CD14-positive monocyte (primary cell): Measurements from ENCODE around the gene RIMS1. TPM values are rescaled to one million over a fixed set of nuclear protein-coding genes. Genes with fewer than 3 reads are reported as not detected.

Source experiments
- DNase-seq, 3 donors: peaks; one replicate each; pipeline ENCODE4 v3.0.0-alpha.2; 2011 to 2022
- H2AFZ ChIP-seq: 2 replicates; pipeline ENCODE4 v1.6.0; 2012; ENCODE audit warnings: mild to moderate bottlenecking, low read depth, low read length, inconsistent platforms; ENCODE audit not compliant: insufficient read depth, poor library complexity, severe bottlenecking
- H3K27ac ChIP-seq, 2 donors: 1 replicate in 1 of 2; 2 replicates in 1 of 2; pipeline ENCODE4 v1.5.1; 2012 to 2013; ENCODE audit warnings: low read length in 2 of 2, control low read depth in 1 of 2, inconsistent platforms in 1 of 2, low read depth in 1 of 2, mild to moderate bottlenecking in 1 of 2
- H3K27me3 ChIP-seq, 2 donors: one replicate each; pipeline versions ENCODE4 v1.6.0 to v1.6.1; 2011 to 2013; ENCODE audit warnings: low read length in 2 of 2; ENCODE audit not compliant: control insufficient read depth in 2 of 2, insufficient read depth in 2 of 2
- H3K36me3 ChIP-seq, 2 donors: replicated peaks in 1 of 2; 1 replicate in 1 of 2; 2 replicates in 1 of 2; pipeline versions ENCODE4 v1.5.1 to v1.6.1; 2012 to 2013; ENCODE audit warnings: low read length in 2 of 2, control low read depth in 1 of 2, inconsistent platforms in 1 of 2, mild to moderate bottlenecking in 1 of 2; ENCODE audit not compliant: insufficient read depth in 2 of 2, control insufficient read depth in 1 of 2
- H3K4me1 ChIP-seq, 2 donors: 1 replicate in 1 of 2; 2 replicates in 1 of 2; pipeline versions ENCODE4 v1.5.1 to v1.6.1; 2012 to 2013; ENCODE audit warnings: low read length in 2 of 2, control low read depth in 1 of 2, inconsistent platforms in 1 of 2, mild to moderate bottlenecking in 1 of 2, moderate library complexity in 1 of 2; ENCODE audit not compliant: insufficient read depth in 2 of 2, control insufficient read depth in 1 of 2
- H3K4me2 ChIP-seq: replicated peaks from 2 replicates; pipeline ENCODE3; 2012; ENCODE audit warnings: low read length, moderate library complexity, mild to moderate bottlenecking; ENCODE audit not compliant: poor library complexity, severe bottlenecking; ENCODE audit errors: extremely low read depth
- H3K4me3 ChIP-seq, 3 experiments: fragments of 200-600 bp in 1 of 3; sonication (generic) in 1 of 3; replicated peaks in 1 of 3; 1 replicate in 2 of 3; 2 replicates in 1 of 3; pipeline ENCODE4 v1.5.1; 2011 to 2013; ENCODE audit warnings: low read length in 3 of 3, mild to moderate bottlenecking in 3 of 3, control low read depth in 2 of 3, low read depth in 2 of 3, inconsistent platforms in 1 of 3, moderate library complexity in 1 of 3
- H3K79me2 ChIP-seq: 2 replicates; pipeline ENCODE4 v1.6.0; 2012; ENCODE audit warnings: mild to moderate bottlenecking, control low read depth, inconsistent platforms, low read length, moderate library complexity; ENCODE audit not compliant: insufficient read depth
- H3K9ac ChIP-seq: 2 replicates; pipeline ENCODE4 v1.6.0; 2017; ENCODE audit warnings: low read length, mild to moderate bottlenecking; ENCODE audit not compliant: insufficient read depth, poor library complexity, severe bottlenecking
- H3K9me3 ChIP-seq, 2 donors: replicated peaks in 1 of 2; 1 replicate in 1 of 2; 2 replicates in 1 of 2; pipeline versions ENCODE4 v1.5.1 to v1.6.1; 2012 to 2013; ENCODE audit warnings: low read length in 2 of 2, control low read depth in 1 of 2; ENCODE audit not compliant: control insufficient read depth in 1 of 2, insufficient read depth in 1 of 2
- H4K20me1 ChIP-seq: 2 replicates; pipeline ENCODE4 v1.6.0; 2012; ENCODE audit warnings: mild to moderate bottlenecking, low read length, control low read depth, moderate library complexity; ENCODE audit not compliant: insufficient read depth
- H3K27ac Mint-ChIP-seq, 7 donors: one replicate each; pipeline ENCODE4 v1.8.0; 2020; ENCODE audit warnings: mild to moderate bottlenecking in 7 of 7, mixed read lengths in 7 of 7, moderate library complexity in 6 of 7, inconsistent platforms in 2 of 7
- H3K27me3 Mint-ChIP-seq, 3 donors: one replicate each; pipeline ENCODE4 v1.8.0; 2021 to 2022; ENCODE audit warnings: low read depth in 3 of 3, mild to moderate bottlenecking in 3 of 3, mixed read lengths in 3 of 3, moderate library complexity in 3 of 3, inconsistent platforms in 1 of 3
- H3K36me3 Mint-ChIP-seq, 2 donors: one replicate each; pipeline ENCODE4 v1.8.0; 2020; ENCODE audit warnings: mixed read lengths in 2 of 2, inconsistent platforms in 1 of 2, mild to moderate bottlenecking in 1 of 2
- H3K4me1 Mint-ChIP-seq: one replicate; pipeline ENCODE4 v1.8.0; 2020; ENCODE audit warnings: mild to moderate bottlenecking, mixed read lengths
- H3K4me3 Mint-ChIP-seq, 2 donors: one replicate each; pipeline ENCODE4 v1.8.0; 2020; ENCODE audit warnings: mild to moderate bottlenecking in 2 of 2, mixed read lengths in 2 of 2, moderate library complexity in 1 of 2
- H3K9me3 Mint-ChIP-seq, 7 donors: one replicate each; pipeline ENCODE4 v1.8.0; 2020 to 2022; ENCODE audit warnings: mixed read lengths in 7 of 7, mild to moderate bottlenecking in 6 of 7, moderate library complexity in 6 of 7, inconsistent platforms in 2 of 7
- CTCF ChIP-seq: fragments of 200-600 bp; IDR thresholded peaks from one replicate; pipeline ENCODE4 v1.8.0; 2022; ENCODE audit warnings: antibody characterized with exemption, mild to moderate bottlenecking
- WGBS: methylation state at CpG from one replicate; pipeline ENCODE4 v1.1.5; 2013; ENCODE audit warnings: missing lambda C conversion rate; ENCODE audit not compliant: insufficient coverage; 5-methylcytosine and 5-hydroxymethylcytosine counted together
- intact Hi-C, 2 donors: fragments of 100-400 bp; cut with micrococcal nuclease; formaldehyde crosslinking; loops; one replicate each; pipeline versions ENCODE4 v1.15.0 to v1.15.1; 2023
- polyA plus RNA-seq, 3 donors: library from polyadenylated mRNA; depleted of rRNA in 1 of 3; unstranded in 2 of 3; stranded (reverse) in 1 of 3; fragments of 300-500 nt in 2 of 3; fragments of >200 nt in 1 of 3; fragmentation: Illumina TruSeq in 2 of 3; gene quantifications; 1 replicate in 2 of 3; 2 replicates in 1 of 3; pipeline ENCODE4 v1.2.3, GENCODE V29; 2012 to 2021

Gene RIMS1
- polyA plus RNA-seq, 3 donors, result not detected

- no peak for TF ChIP-seq CTCF
- Histone ChIP-seq H2AFZ (no peak overlapping the region), H3K27ac (no peak overlapping the region), H3K4me1 (no peaks in the 10 kb centered on the region), H3K4me3 (no peak overlapping the region), H4K20me1 (no peaks in the 10 kb centered on the region), H3K36me3 (no peaks in the 10 kb centered on the region), H3K79me2 (no peaks in the 10 kb centered on the region), H3K9ac (no peak overlapping the region), H3K4me2 (no peak overlapping the region), H3K9me3 (no peaks in the 10 kb centered on the region), H3K27me3 (peaks cover 0 to 4% of the 10 kb centered on the region in 2 donors)
- no peaks in the 10 kb centered on the region for H3K36me3 Mint-ChIP-seq
- H3K27ac Mint-ChIP-seq, result no peak overlapping the region
- no peak for DNase-seq
- intact Hi-C loops, result loop anchor here (2.0 to 10.0 kb wide), 3 partner anchors 171 to 718 kb away; no protein-coding TSS in a partner anchor
- H3K9me3 Mint-ChIP-seq, result no peaks in the 10 kb centered on the region
- H3K27me3 Mint-ChIP-seq, result peaks cover 0 to 6% (median 2%) of the 10 kb centered on the region in 3 donors
- WGBS, result 91% methylated on average over 5 of the region's 9 CpGs
- no peaks in the 10 kb centered on the region for H3K4me1 Mint-ChIP-seq
- H3K4me3 Mint-ChIP-seq, result no peak overlapping the region
Measured at GRCh38 chr6:72413884-72414283, 527.5 kb downstream of the RIMS1 start.

GRCh38 chr6:72414657-72415056 lies 528.3 kb downstream of the RIMS1 start:
- intact Hi-C loops, result loop anchor here (5.0 to 10.0 kb wide), 2 partner anchors 170 to 718 kb away; no protein-coding TSS in a partner anchor
- DNase-seq, result no peak
- TF ChIP-seq CTCF, result no peak

More at GRCh38 chr6:72414657-72415056, 528.3 kb downstream of the RIMS1 start:
- Histone ChIP-seq H2AFZ (no peak overlapping the region), H3K36me3 (no peaks in the 10 kb centered on the region), H3K9me3 (no peaks in the 10 kb centered on the region), H3K4me3 (no peak overlapping the region), H3K27ac (no peak overlapping the region), H3K27me3 (peaks cover 0 to 4% of the 10 kb centered on the region in 2 donors), H3K9ac (no peak overlapping the region), H3K4me1 (no peaks in the 10 kb centered on the region), H4K20me1 (no peaks in the 10 kb centered on the region), H3K79me2 (no peaks in the 10 kb centered on the region), H3K4me2 (no peak overlapping the region)
- no peaks in the 10 kb centered on the region for H3K36me3 Mint-ChIP-seq
- WGBS, result 89% methylated on average over 1 of the region's 4 CpGs
- H3K27ac Mint-ChIP-seq, result no peak overlapping the region
- H3K4me3 Mint-ChIP-seq, result no peak overlapping the region
- H3K27me3 Mint-ChIP-seq, result peaks cover 0 to 6% (median 2%) of the 10 kb centered on the region in 3 donors
- no peaks in the 10 kb centered on the region for H3K4me1 Mint-ChIP-seq
- H3K9me3 Mint-ChIP-seq, result no peaks in the 10 kb centered on the region
